ENCODE measurements around the gene PRR11. TPM values are rescaled to one million over a fixed set of nuclear protein-coding genes. Genes with fewer than 3 reads are reported as not detected.

The PRR11 gene
- total and polyA plus RNA-seq, 5 donors from 2014 or later = 1.2 to 3.0 (median 1.5) TPM

- ATAC-seq (ENCODE audit: low read depth in 2 of 2) (no peak), DNase-seq (no peak)
- H3K36me3 ChIP-seq (ENCODE audit: control insufficient read depth, insufficient read depth, low read length) = peaks cover 2% of the 10 kb centered on the region
- H3K4me1 ChIP-seq (ENCODE audit: control insufficient read depth, insufficient read depth, low read length, poor library complexity, severe bottlenecking) = no peaks in the 10 kb centered on the region
- Mint-ChIP-seq H3K4me1 (peaks cover 0 to 14% (median 11%) of the 10 kb centered on the region in 4 donors), H3K27me3 (no peaks in the 10 kb centered on the region), H3K36me3 (peaks cover 12% of the 10 kb centered on the region), H3K9me3 (no peaks in the 10 kb centered on the region), H3K27ac (no peak overlapping the region), H3K4me3 (no peak overlapping the region)
- no peak overlapping the region for H3K27ac ChIP-seq (ENCODE audit: insufficient read depth, low read length, poor library complexity, severe bottlenecking)
- no peaks in the 10 kb centered on the region for H3K27me3 ChIP-seq (ENCODE audit: control insufficient read depth, insufficient read depth, low read length)
- no peaks in the 10 kb centered on the region for H3K9me3 ChIP-seq (ENCODE audit: control insufficient read depth in 2 of 2, low read length in 2 of 2)
- no peak overlapping the region for H3K4me3 ChIP-seq (ENCODE audit: low read depth, low read length)
Observed at GRCh38 chr17:59139939-59140338, 15.6 kb upstream of the PRR11 start.

GRCh38 chr17:59141860-59142259, 13.7 kb upstream of the PRR11 start:
- H3K27me3 Mint-ChIP-seq = no peaks in the 10 kb centered on the region
- no peaks in the 10 kb centered on the region for H3K27me3 ChIP-seq (ENCODE audit: control insufficient read depth, insufficient read depth, low read length)
- no peaks in the 10 kb centered on the region for H3K4me1 ChIP-seq (ENCODE audit: control insufficient read depth, insufficient read depth, low read length, poor library complexity, severe bottlenecking)
- DNase-seq (no peak), ATAC-seq (ENCODE audit: low read depth in 2 of 2) (no peak)
- peaks cover 2% of the 10 kb centered on the region for H3K36me3 ChIP-seq (ENCODE audit: control insufficient read depth, insufficient read depth, low read length)
- peak overlapping the region in 1 of 3 donors; percentile 43 for H3K27ac Mint-ChIP-seq
- H3K4me3 Mint-ChIP-seq = no peak overlapping the region
- no peaks in the 10 kb centered on the region for H3K9me3 ChIP-seq (ENCODE audit: control insufficient read depth in 2 of 2, low read length in 2 of 2)
- H3K4me1 Mint-ChIP-seq = peaks cover 7 to 27% (median 17%) of the 10 kb centered on the region in 4 donors
- no peaks in the 10 kb centered on the region for H3K9me3 Mint-ChIP-seq
- peaks cover 12% of the 10 kb centered on the region for H3K36me3 Mint-ChIP-seq
- H3K4me3 ChIP-seq (ENCODE audit: low read depth, low read length) = no peak overlapping the region
- no peak overlapping the region for H3K27ac ChIP-seq (ENCODE audit: insufficient read depth, low read length, poor library complexity, severe bottlenecking)

GRCh38 chr17:59145571-59146096, 9.9 kb upstream of the PRR11 start:
- H3K4me1 ChIP-seq (ENCODE audit: control insufficient read depth, insufficient read depth, low read length, poor library complexity, severe bottlenecking) = peaks cover 15% of the 10 kb centered on the region
- ATAC-seq (ENCODE audit: low read depth in 2 of 2) = no peak
- no peaks in the 10 kb centered on the region for H3K27me3 ChIP-seq (ENCODE audit: control insufficient read depth, insufficient read depth, low read length)
- DNase-seq = no peak
- no peak overlapping the region for H3K27ac ChIP-seq (ENCODE audit: insufficient read depth, low read length, poor library complexity, severe bottlenecking)
- no peak overlapping the region for H3K4me3 ChIP-seq (ENCODE audit: low read depth, low read length)
- H3K27ac Mint-ChIP-seq = peak overlapping the region in 1 of 3 donors; percentile 13
- no peak overlapping the region for H3K4me3 Mint-ChIP-seq
- peaks cover 8% of the 10 kb centered on the region for H3K36me3 Mint-ChIP-seq
- no peaks in the 10 kb centered on the region for H3K27me3 Mint-ChIP-seq
- peaks cover 2% of the 10 kb centered on the region for H3K36me3 ChIP-seq (ENCODE audit: control insufficient read depth, insufficient read depth, low read length)
- H3K4me1 Mint-ChIP-seq = peaks cover 14 to 45% (median 30%) of the 10 kb centered on the region in 4 donors
- no peaks in the 10 kb centered on the region for H3K9me3 ChIP-seq (ENCODE audit: control insufficient read depth in 2 of 2, low read length in 2 of 2)
- H3K9me3 Mint-ChIP-seq = no peaks in the 10 kb centered on the region

DNA sequence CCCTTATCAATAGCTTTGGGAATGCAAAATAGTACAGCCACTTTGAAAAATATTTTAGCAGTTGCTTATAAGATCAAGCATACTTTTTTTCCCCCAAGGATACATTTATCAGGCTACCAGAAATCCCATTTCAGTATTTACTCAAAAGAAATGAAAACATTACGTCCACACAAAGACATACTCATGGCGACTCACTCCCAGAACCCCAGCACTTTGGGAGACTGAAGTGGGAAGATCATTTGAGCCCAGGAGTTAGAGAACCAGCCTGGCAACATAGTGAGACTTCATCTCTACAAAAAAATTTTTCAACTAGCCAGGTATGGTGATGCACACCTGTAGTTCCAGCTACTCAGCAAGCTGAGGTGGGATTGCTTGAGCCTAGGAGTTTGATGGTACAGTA, 6.5 kb upstream of the PRR11 start:
- DNase-seq (no peak), ATAC-seq (ENCODE audit: low read depth in 2 of 2) (no peak)
- Mint-ChIP-seq H3K36me3 (peaks cover 7% of the 10 kb centered on the region), H3K4me1 (peaks cover 26 to 66% (median 49%) of the 10 kb centered on the region in 4 donors), H3K27me3 (no peaks in the 10 kb centered on the region), H3K4me3 (no peak overlapping the region), H3K27ac (peak overlapping the region in 2 of 3 donors; percentile 26 to 83), H3K9me3 (no peaks in the 10 kb centered on the region)
- H3K36me3 ChIP-seq (ENCODE audit: control insufficient read depth, insufficient read depth, low read length) = peaks cover 2% of the 10 kb centered on the region
- H3K9me3 ChIP-seq (ENCODE audit: control insufficient read depth in 2 of 2, low read length in 2 of 2) = no peaks in the 10 kb centered on the region
- peaks cover 45% of the 10 kb centered on the region for H3K4me1 ChIP-seq (ENCODE audit: control insufficient read depth, insufficient read depth, low read length, poor library complexity, severe bottlenecking)
- no peaks in the 10 kb centered on the region for H3K27me3 ChIP-seq (ENCODE audit: control insufficient read depth, insufficient read depth, low read length)
- H3K27ac ChIP-seq (ENCODE audit: insufficient read depth, low read length, poor library complexity, severe bottlenecking) = no peak overlapping the region
- H3K4me3 ChIP-seq (ENCODE audit: low read depth, low read length) = peak overlapping the region; percentile 4

- peak overlapping the region; percentile 6 to 83 (median 56) for H3K27ac Mint-ChIP-seq
- Histone ChIP-seq H3K4me3 (ENCODE audit: low read depth, low read length) (peak overlapping the region; percentile 88), H3K4me1 (ENCODE audit: control insufficient read depth, insufficient read depth, low read length, poor library complexity, severe bottlenecking) (peaks cover 49% of the 10 kb centered on the region), H3K36me3 (ENCODE audit: control insufficient read depth, insufficient read depth, low read length) (no peaks in the 10 kb centered on the region), H3K9me3 (ENCODE audit: control insufficient read depth in 2 of 2, low read length in 2 of 2) (no peaks in the 10 kb centered on the region), H3K27ac (ENCODE audit: insufficient read depth, low read length, poor library complexity, severe bottlenecking) (peak overlapping the region; percentile 61), H3K27me3 (ENCODE audit: control insufficient read depth, insufficient read depth, low read length) (no peaks in the 10 kb centered on the region)
- DNase-seq = peak in 1 of 3 donors; percentile 40
- H3K9me3 Mint-ChIP-seq = no peaks in the 10 kb centered on the region
- peaks cover 26 to 65% (median 49%) of the 10 kb centered on the region in 4 donors for H3K4me1 Mint-ChIP-seq
- H3K27me3 Mint-ChIP-seq = no peaks in the 10 kb centered on the region
- H3K4me3 Mint-ChIP-seq = peak overlapping the region; percentile 35 to 85 (median 63)
- H3K36me3 Mint-ChIP-seq = no peaks in the 10 kb centered on the region
- ATAC-seq (ENCODE audit: low read depth in 2 of 2) = peak; percentile 23 to 40
Observed at GRCh38 chr17:59149841-59150511, 5.6 kb upstream of the PRR11 start.

- Histone ChIP-seq H3K4me1 (ENCODE audit: control insufficient read depth, insufficient read depth, low read length, poor library complexity, severe bottlenecking) (peaks cover 51% of the 10 kb centered on the region), H3K27me3 (ENCODE audit: control insufficient read depth, insufficient read depth, low read length) (no peaks in the 10 kb centered on the region), H3K9me3 (ENCODE audit: control insufficient read depth in 2 of 2, low read length in 2 of 2) (no peaks in the 10 kb centered on the region), H3K27ac (ENCODE audit: insufficient read depth, low read length, poor library complexity, severe bottlenecking) (peak overlapping the region; percentile 65), H3K4me3 (ENCODE audit: low read depth, low read length) (peak overlapping the region; percentile 88), H3K36me3 (ENCODE audit: control insufficient read depth, insufficient read depth, low read length) (no peaks in the 10 kb centered on the region)
- Mint-ChIP-seq H3K27me3 (no peaks in the 10 kb centered on the region), H3K4me1 (peaks cover 20 to 57% (median 47%) of the 10 kb centered on the region in 4 donors), H3K4me3 (peak overlapping the region; percentile 29 to 85 (median 54)), H3K27ac (peak overlapping the region in 1 of 3 donors; percentile 83), H3K9me3 (no peaks in the 10 kb centered on the region), H3K36me3 (no peaks in the 10 kb centered on the region)
- ATAC-seq (ENCODE audit: low read depth in 2 of 2) = no peak
- DNase-seq = peak in 2 of 3 donors; percentile 39 to 48
Observed at GRCh38 chr17:59151006-59151405, 4.5 kb upstream of the PRR11 start.

DNA sequence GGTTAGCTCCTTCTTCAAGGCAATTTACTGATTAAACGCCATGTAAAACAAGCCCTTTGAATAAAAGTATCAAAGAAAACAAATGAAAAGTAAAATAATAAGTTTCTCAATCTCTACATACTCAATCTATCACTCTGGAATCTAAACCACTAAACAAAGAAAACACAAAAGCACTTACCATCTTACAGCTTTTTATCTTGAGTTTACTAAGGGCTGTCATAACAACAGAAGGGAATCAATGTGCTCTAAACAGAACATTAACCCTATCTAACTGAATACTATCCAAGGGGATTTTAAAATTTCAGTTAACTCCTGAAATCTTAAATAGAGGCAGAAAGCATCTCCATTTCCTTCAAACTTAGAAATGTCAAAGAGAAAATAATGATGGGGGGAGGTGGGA, 4.0 kb upstream of the PRR11 start:
- no peaks in the 10 kb centered on the region for H3K36me3 ChIP-seq (ENCODE audit: control insufficient read depth, insufficient read depth, low read length)
- Mint-ChIP-seq H3K4me1 (peaks cover 20 to 55% (median 47%) of the 10 kb centered on the region in 4 donors), H3K4me3 (peak overlapping the region; percentile 34 to 85 (median 68)), H3K27me3 (no peaks in the 10 kb centered on the region), H3K27ac (peak overlapping the region; percentile 15 to 83 (median 69)), H3K9me3 (no peaks in the 10 kb centered on the region), H3K36me3 (no peaks in the 10 kb centered on the region)
- no peak for DNase-seq
- peak overlapping the region; percentile 65 for H3K27ac ChIP-seq (ENCODE audit: insufficient read depth, low read length, poor library complexity, severe bottlenecking)
- peak overlapping the region; percentile 88 for H3K4me3 ChIP-seq (ENCODE audit: low read depth, low read length)
- no peaks in the 10 kb centered on the region for H3K9me3 ChIP-seq (ENCODE audit: control insufficient read depth in 2 of 2, low read length in 2 of 2)
- ATAC-seq (ENCODE audit: low read depth in 2 of 2) = no peak
- no peaks in the 10 kb centered on the region for H3K27me3 ChIP-seq (ENCODE audit: control insufficient read depth, insufficient read depth, low read length)
- peaks cover 57% of the 10 kb centered on the region for H3K4me1 ChIP-seq (ENCODE audit: control insufficient read depth, insufficient read depth, low read length, poor library complexity, severe bottlenecking)
